Natural killer cell (primary cell): Measurements from ENCODE around the gene AGK. TPM values are rescaled to one million over a fixed set of nuclear protein-coding genes. Genes with fewer than 3 reads are reported as not detected.

Source experiments
- ATAC-seq, 3 donors: fragments of 150-1000 bp in 2 of 3; fragments of 200-7000 bp in 1 of 3; cut with Tn5 transposase; 1 replicate in 1 of 3; 2 replicates in 2 of 3; pipeline ENCODE4 v1.10.0; 2021; ENCODE audit warnings: mild to moderate bottlenecking in 2 of 3, moderate library complexity in 2 of 3
- DNase-seq, 2 donors: peaks; one replicate each; pipeline versions ENCODE4 v3.0.0 to v3.0.0-alpha.2; 2013 to 2021; ENCODE audit warnings: mixed read lengths in 1 of 2
- H3K27ac ChIP-seq: one replicate; pipeline ENCODE4 v1.5.1; 2013; ENCODE audit warnings: mild to moderate bottlenecking, low read length
- H3K27me3 ChIP-seq: one replicate; pipeline ENCODE4 v1.6.1; 2013; ENCODE audit warnings: low read length; ENCODE audit not compliant: control insufficient read depth, insufficient read depth
- H3K36me3 ChIP-seq: one replicate; pipeline ENCODE4 v1.6.1; 2013; ENCODE audit warnings: low read length; ENCODE audit not compliant: control insufficient read depth, insufficient read depth
- H3K4me1 ChIP-seq: one replicate; pipeline ENCODE4 v1.6.1; 2013; ENCODE audit warnings: low read length; ENCODE audit not compliant: control insufficient read depth, insufficient read depth
- H3K4me3 ChIP-seq: one replicate; pipeline ENCODE4 v1.5.1; 2013; ENCODE audit warnings: low read length
- H3K9me3 ChIP-seq: one replicate; pipeline ENCODE4 v1.6.1; 2013; ENCODE audit warnings: low read length; ENCODE audit not compliant: control insufficient read depth, insufficient read depth
- H3K27ac Mint-ChIP-seq, 2 donors: one replicate each; pipeline ENCODE4 v1.8.0; 2022; ENCODE audit warnings: mild to moderate bottlenecking in 2 of 2, mixed read lengths in 2 of 2, moderate library complexity in 1 of 2
- H3K27me3 Mint-ChIP-seq, 2 donors: one replicate each; pipeline ENCODE4 v1.8.0; 2022; ENCODE audit warnings: low read depth in 2 of 2, mixed read lengths in 2 of 2
- H3K36me3 Mint-ChIP-seq: one replicate; pipeline ENCODE4 v1.8.0; 2022; ENCODE audit warnings: mixed read lengths
- H3K4me1 Mint-ChIP-seq, 2 donors: one replicate each; pipeline ENCODE4 v1.8.0; 2022; ENCODE audit warnings: mixed read lengths in 2 of 2
- H3K4me3 Mint-ChIP-seq: one replicate; pipeline ENCODE4 v1.8.0; 2022; ENCODE audit warnings: mild to moderate bottlenecking, moderate library complexity, mixed read lengths
- H3K9me3 Mint-ChIP-seq, 2 donors: one replicate each; pipeline ENCODE4 v1.8.0; 2022; ENCODE audit warnings: mixed read lengths in 2 of 2
- WGBS: methylation state at CpG from one replicate; pipeline ENCODE4 v1.1.7; 2013; ENCODE audit warnings: missing lambda C conversion rate; ENCODE audit not compliant: insufficient coverage; 5-methylcytosine and 5-hydroxymethylcytosine counted together
- intact Hi-C: fragments of 100-400 bp; cut with micrococcal nuclease; formaldehyde crosslinking; loops from one replicate; pipeline ENCODE4 v1.14.2; 2022
- total RNA-seq, 4 donors: library from RNA; stranded (reverse); fragments of 120-200 nt in 1 of 4; gene quantifications; one replicate each; pipeline versions ENCODE4 v1.2.3 to v1.2.4, GENCODE V29; 2013 to 2022
- TF ChIP-seq, protein P1 (sequence below): fragments of 200-600 bp; IDR thresholded peaks from one replicate; pipeline ENCODE4 v1.8.0; 2022; ENCODE audit warnings: antibody characterized with exemption

Gene AGK
- total RNA-seq, 3 donors from 2014 or later (not counting 1 experiment from before 2014, with no cell fraction given), result 70.0 to 106 (median 99.0) TPM

DNA sequence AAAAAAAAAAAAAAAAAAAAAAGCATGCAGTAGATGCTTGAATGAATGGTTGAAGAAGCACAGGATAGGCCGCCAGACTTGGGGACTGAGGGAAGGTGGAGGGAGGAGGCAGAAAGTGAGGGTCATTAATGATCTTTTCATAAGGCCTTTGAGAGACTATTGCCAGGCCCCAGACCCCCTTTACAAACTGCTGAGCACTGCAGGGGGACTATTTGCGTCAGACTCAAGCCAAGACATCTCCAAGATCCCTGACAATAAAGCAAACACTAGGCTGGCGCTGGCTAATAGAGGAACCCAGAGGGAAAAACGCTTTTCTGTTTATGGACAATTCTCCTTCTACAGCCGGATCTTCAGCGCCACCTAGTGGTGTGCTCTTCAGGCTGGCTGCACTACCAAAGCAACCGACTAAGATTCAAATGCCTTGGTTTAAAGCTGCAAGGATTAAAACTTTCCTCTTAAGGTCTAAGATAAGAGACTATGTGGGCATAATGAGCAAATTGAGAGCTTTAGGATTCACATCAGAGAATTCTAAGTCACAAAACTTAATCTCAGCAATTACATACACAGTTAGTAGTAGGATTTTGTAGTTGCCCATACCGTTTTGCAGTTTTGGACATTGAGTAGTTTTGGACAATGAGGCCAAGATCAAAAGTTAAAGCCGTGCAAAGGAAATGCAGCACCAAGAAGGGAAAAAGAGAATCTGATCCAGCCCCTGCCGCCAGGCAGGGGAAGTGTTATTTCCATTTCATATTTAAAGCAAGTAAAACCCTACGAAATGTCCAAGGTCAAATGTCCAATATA is 17.9 kb upstream of the AGK start:
- TF ChIP-seq, protein P1, sequence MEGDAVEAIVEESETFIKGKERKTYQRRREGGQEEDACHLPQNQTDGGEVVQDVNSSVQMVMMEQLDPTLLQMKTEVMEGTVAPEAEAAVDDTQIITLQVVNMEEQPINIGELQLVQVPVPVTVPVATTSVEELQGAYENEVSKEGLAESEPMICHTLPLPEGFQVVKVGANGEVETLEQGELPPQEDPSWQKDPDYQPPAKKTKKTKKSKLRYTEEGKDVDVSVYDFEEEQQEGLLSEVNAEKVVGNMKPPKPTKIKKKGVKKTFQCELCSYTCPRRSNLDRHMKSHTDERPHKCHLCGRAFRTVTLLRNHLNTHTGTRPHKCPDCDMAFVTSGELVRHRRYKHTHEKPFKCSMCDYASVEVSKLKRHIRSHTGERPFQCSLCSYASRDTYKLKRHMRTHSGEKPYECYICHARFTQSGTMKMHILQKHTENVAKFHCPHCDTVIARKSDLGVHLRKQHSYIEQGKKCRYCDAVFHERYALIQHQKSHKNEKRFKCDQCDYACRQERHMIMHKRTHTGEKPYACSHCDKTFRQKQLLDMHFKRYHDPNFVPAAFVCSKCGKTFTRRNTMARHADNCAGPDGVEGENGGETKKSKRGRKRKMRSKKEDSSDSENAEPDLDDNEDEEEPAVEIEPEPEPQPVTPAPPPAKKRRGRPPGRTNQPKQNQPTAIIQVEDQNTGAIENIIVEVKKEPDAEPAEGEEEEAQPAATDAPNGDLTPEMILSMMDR, result peak; percentile 95
- whole genome bisulfite sequencing, result 24% methylated on average over 11 of the region's 11 CpGs
- intact Hi-C loops, result loop anchor here (5.0 kb wide), 2 partner anchors 721 to 1016 kb away; no protein-coding TSS in a partner anchor
- H3K36me3 ChIP-seq, result no peaks in the 10 kb centered on the region
- peaks cover 6 to 11% of the 10 kb centered on the region in 2 donors for H3K27me3 Mint-ChIP-seq
- peaks cover 3% of the 10 kb centered on the region for H3K4me1 ChIP-seq
- DNase-seq, result peak; percentile 50 to 87
- peak; percentile 72 to 83 (median 72) for ATAC-seq
- no peak overlapping the region for H3K27ac ChIP-seq
- no peak overlapping the region for H3K27ac Mint-ChIP-seq
- H3K4me1 Mint-ChIP-seq, result peaks cover 0 to 6% of the 10 kb centered on the region in 2 donors
- no peaks in the 10 kb centered on the region for H3K9me3 ChIP-seq
- no peak overlapping the region for H3K4me3 ChIP-seq
- no peak overlapping the region for H3K4me3 Mint-ChIP-seq
- no peaks in the 10 kb centered on the region for H3K27me3 ChIP-seq
- no peaks in the 10 kb centered on the region for H3K36me3 Mint-ChIP-seq
- H3K9me3 Mint-ChIP-seq, result no peaks in the 10 kb centered on the region

GRCh38 chr7:141534757-141535737 is 16.2 kb upstream of the AGK start:
- H3K4me3 Mint-ChIP-seq, result no peak overlapping the region
- intact Hi-C loops, result loop anchor here (5.0 kb wide), 2 partner anchors 723 to 1018 kb away; no protein-coding TSS in a partner anchor
- H3K4me1 Mint-ChIP-seq, result peaks cover 0 to 6% of the 10 kb centered on the region in 2 donors
- peaks cover 3% of the 10 kb centered on the region for H3K4me1 ChIP-seq
- H3K9me3 ChIP-seq, result no peaks in the 10 kb centered on the region
- H3K27ac ChIP-seq, result no peak overlapping the region
- H3K27me3 Mint-ChIP-seq, result peaks cover 2 to 11% of the 10 kb centered on the region in 2 donors
- no peaks in the 10 kb centered on the region for H3K27me3 ChIP-seq
- TF ChIP-seq, protein P1, result no peak
- H3K36me3 Mint-ChIP-seq, result no peaks in the 10 kb centered on the region
- 83% methylated on average over 5 of the region's 9 CpGs for WGBS
- H3K27ac Mint-ChIP-seq, result no peak overlapping the region
- H3K9me3 Mint-ChIP-seq, result no peaks in the 10 kb centered on the region
- no peaks in the 10 kb centered on the region for H3K36me3 ChIP-seq
- H3K4me3 ChIP-seq, result no peak overlapping the region
- ATAC-seq, result no peak
- DNase-seq, result no peak

DNA sequence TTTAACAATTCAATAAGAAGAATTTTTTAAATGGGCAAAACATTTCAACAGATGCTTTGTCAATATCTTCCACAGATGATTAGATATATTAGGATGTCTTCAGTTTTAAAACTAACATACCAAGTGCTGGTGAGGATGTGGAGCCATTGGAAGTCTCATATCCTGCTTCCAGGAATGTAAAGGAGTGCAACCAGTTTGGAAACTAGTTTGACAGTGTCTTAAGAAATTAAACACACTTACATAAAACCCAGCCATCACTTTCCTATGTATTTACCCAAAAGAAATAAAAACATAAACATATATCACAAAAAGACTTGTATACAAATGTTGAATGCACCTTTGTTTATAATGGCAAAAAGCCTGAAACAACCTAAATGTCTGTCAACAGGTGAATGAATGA is 13.3 kb upstream of the AGK start:
- no peaks in the 10 kb centered on the region for H3K9me3 Mint-ChIP-seq
- no peaks in the 10 kb centered on the region for H3K9me3 ChIP-seq
- H3K4me1 Mint-ChIP-seq, result peaks cover 0 to 6% of the 10 kb centered on the region in 2 donors
- no peak overlapping the region for H3K27ac ChIP-seq
- H3K4me3 Mint-ChIP-seq, result no peak overlapping the region
- peaks cover 0 to 11% of the 10 kb centered on the region in 2 donors for H3K27me3 Mint-ChIP-seq
- H3K4me1 ChIP-seq, result peaks cover 3% of the 10 kb centered on the region
- TF ChIP-seq, protein P1, result no peak
- H3K36me3 ChIP-seq, result no peaks in the 10 kb centered on the region
- H3K27ac Mint-ChIP-seq, result no peak overlapping the region
- DNase-seq (no peak), ATAC-seq (no peak)
- H3K27me3 ChIP-seq, result no peaks in the 10 kb centered on the region
- no peaks in the 10 kb centered on the region for H3K36me3 Mint-ChIP-seq
- no peak overlapping the region for H3K4me3 ChIP-seq
- intact Hi-C loops, result no loop called here
